ENCODE data around the gene PRKAR1A. TPM values are rescaled to one million over a fixed set of nuclear protein-coding genes. Genes with fewer than 3 reads are reported as not detected.
"Not testable (repeated sequence)": the region's sequence is repeated elsewhere in the genome, so short reads cannot be mapped to it uniquely, and the experiment has no call there.

PRKAR1A gene
- polyA plus RNA-seq, 3 donors from 2014 or later = 275 to 458 (median 320) TPM

GRCh38 chr17:68514831-68515635, 2.8 kb downstream of the PRKAR1A start:
- Mint-ChIP-seq H3K4me1 (peaks cover 67 to 84% of the 10 kb centered on the region in 2 donors), H3K27me3 (ENCODE audit: low read depth in 3 of 3) (peaks cover 14 to 29% (median 26%) of the 10 kb centered on the region in 3 donors), H3K4me3 (peak overlapping the region; percentile 40 to 100 (median 99)), H3K36me3 (peaks cover 10 to 30% (median 12%) of the 10 kb centered on the region in 3 donors), H3K9me3 (peaks cover 0 to 2% (median 0%) of the 10 kb centered on the region in 6 donors), H3K27ac (peak overlapping the region; percentile 21 to 100 (median 98))
- no peak for DNase-seq

GRCh38 chr17:68516732-68517131, 4.5 kb downstream of the PRKAR1A start:
- peaks cover 10 to 32% (median 12%) of the 10 kb centered on the region in 3 donors for H3K36me3 Mint-ChIP-seq

GRCh38 chr17:68517605-68518004, 5.4 kb downstream of the PRKAR1A start:
- H3K9me3 Mint-ChIP-seq, H3K4me3 Mint-ChIP-seq, DNase-seq: not testable (repeated sequence)
- Mint-ChIP-seq H3K27ac (peak overlapping the region in 5 of 6 donors; percentile 9 to 58 (median 22)), H3K36me3 (peaks cover 10 to 35% (median 12%) of the 10 kb centered on the region in 3 donors), H3K4me1 (peaks cover 59 to 90% of the 10 kb centered on the region in 2 donors), H3K27me3 (ENCODE audit: low read depth in 3 of 3) (peaks cover 4 to 14% (median 13%) of the 10 kb centered on the region in 3 donors)

More at GRCh38 chr17:68516732-68517131, 4.5 kb downstream of the PRKAR1A start:
- Mint-ChIP-seq H3K4me3 (no peak overlapping the region), H3K4me1 (peaks cover 58 to 81% of the 10 kb centered on the region in 2 donors), H3K9me3 (peaks cover 0 to 2% (median 0%) of the 10 kb centered on the region in 6 donors), H3K27ac (peak overlapping the region in 5 of 6 donors; percentile 22 to 64 (median 39)), H3K27me3 (ENCODE audit: low read depth in 3 of 3) (peaks cover 11 to 21% (median 21%) of the 10 kb centered on the region in 3 donors)
- no peak for DNase-seq

- H3K36me3 Mint-ChIP-seq = peaks cover 12 to 41% (median 15%) of the 10 kb centered on the region in 3 donors
- peak overlapping the region in 5 of 6 donors; percentile 59 to 92 (median 75) for H3K27ac Mint-ChIP-seq
- H3K4me1 Mint-ChIP-seq = peaks cover 55 to 92% of the 10 kb centered on the region in 2 donors
Measured at GRCh38 chr17:68518063-68518815, 6.0 kb downstream of the PRKAR1A start.

GRCh38 chr17:68519051-68519450, 6.8 kb downstream of the PRKAR1A start:
- H3K9me3 Mint-ChIP-seq; H3K27me3 Mint-ChIP-seq (ENCODE audit: low read depth in 3 of 3); H3K4me3 Mint-ChIP-seq; DNase-seq: not testable (repeated sequence)
- peaks cover 15 to 48% (median 18%) of the 10 kb centered on the region in 3 donors for H3K36me3 Mint-ChIP-seq
- peak overlapping the region; percentile 45 to 92 (median 72) for H3K27ac Mint-ChIP-seq
- peaks cover 47 to 91% of the 10 kb centered on the region in 2 donors for H3K4me1 Mint-ChIP-seq

More at GRCh38 chr17:68518063-68518815, 6.0 kb downstream of the PRKAR1A start:
- Mint-ChIP-seq H3K27me3 (ENCODE audit: low read depth in 3 of 3) (peaks cover 0 to 8% (median 7%) of the 10 kb centered on the region in 3 donors), H3K9me3 (no peaks in the 10 kb centered on the region), H3K4me3 (no peak overlapping the region)
- no peak for DNase-seq

- no peak overlapping the region for H3K4me3 Mint-ChIP-seq
- DNase-seq = no peak
- H3K4me1 Mint-ChIP-seq = peaks cover 38 to 91% of the 10 kb centered on the region in 2 donors
- no peaks in the 10 kb centered on the region for H3K9me3 Mint-ChIP-seq
- H3K27me3 Mint-ChIP-seq (ENCODE audit: low read depth in 3 of 3) = no peaks in the 10 kb centered on the region
- peak overlapping the region; percentile 68 to 92 (median 80) for H3K27ac Mint-ChIP-seq
- peaks cover 18 to 56% (median 22%) of the 10 kb centered on the region in 3 donors for H3K36me3 Mint-ChIP-seq
Measured at GRCh38 chr17:68519911-68520310, 7.7 kb downstream of the PRKAR1A start.

- Mint-ChIP-seq H3K4me3 (no peak overlapping the region), H3K9me3 (no peaks in the 10 kb centered on the region), H3K36me3 (peaks cover 21 to 62% (median 32%) of the 10 kb centered on the region in 3 donors), H3K27me3 (ENCODE audit: low read depth in 3 of 3) (no peaks in the 10 kb centered on the region), H3K4me1 (peaks cover 43 to 91% of the 10 kb centered on the region in 2 donors), H3K27ac (peak overlapping the region in 5 of 6 donors; percentile 24 to 78 (median 72))
- DNase-seq = no peak
Measured at GRCh38 chr17:68522266-68522665, 10.0 kb downstream of the PRKAR1A start.

- peak overlapping the region; percentile 67 to 85 (median 78) for H3K27ac Mint-ChIP-seq
Measured at GRCh38 chr17:68526548-68526947, 14.3 kb downstream of the PRKAR1A start.

GRCh38 chr17:68527314-68527713, 15.1 kb downstream of the PRKAR1A start:
- Mint-ChIP-seq H3K4me3 (no peak overlapping the region), H3K9me3 (no peaks in the 10 kb centered on the region), H3K36me3 (peaks cover 28 to 89% (median 51%) of the 10 kb centered on the region in 3 donors), H3K4me1 (peaks cover 26 to 70% of the 10 kb centered on the region in 2 donors), H3K27me3 (ENCODE audit: low read depth in 3 of 3) (no peaks in the 10 kb centered on the region), H3K27ac (peak overlapping the region; percentile 47 to 83 (median 70))
- no peak for DNase-seq

More at GRCh38 chr17:68526548-68526947, 14.3 kb downstream of the PRKAR1A start:
- Mint-ChIP-seq H3K4me1 (peaks cover 29 to 78% of the 10 kb centered on the region in 2 donors), H3K36me3 (peaks cover 28 to 87% (median 51%) of the 10 kb centered on the region in 3 donors), H3K9me3 (no peaks in the 10 kb centered on the region), H3K4me3 (no peak overlapping the region), H3K27me3 (ENCODE audit: low read depth in 3 of 3) (no peaks in the 10 kb centered on the region)
- DNase-seq = no peak

- Mint-ChIP-seq H3K36me3 (peaks cover 11 to 69% (median 47%) of the 10 kb centered on the region in 3 donors), H3K4me3 (no peak overlapping the region), H3K4me1 (peaks cover 27 to 52% of the 10 kb centered on the region in 2 donors), H3K9me3 (no peaks in the 10 kb centered on the region), H3K27ac (peak overlapping the region in 4 of 6 donors; percentile 5 to 47 (median 34)), H3K27me3 (ENCODE audit: low read depth in 3 of 3) (no peaks in the 10 kb centered on the region)
- DNase-seq = no peak
Measured at GRCh38 chr17:68531252-68531651, 19.0 kb downstream of the PRKAR1A start.

GRCh38 chr17:68532826-68533225, 20.6 kb downstream of the PRKAR1A start:
- DNase-seq = no peak
- peak overlapping the region in 3 of 6 donors; percentile 27 to 57 (median 30) for H3K27ac Mint-ChIP-seq

GRCh38 chr17:68533887-68534694, 21.9 kb downstream of the PRKAR1A start:
- Mint-ChIP-seq H3K4me1 (peaks cover 12 to 27% of the 10 kb centered on the region in 2 donors), H3K36me3 (peaks cover 0 to 44% (median 27%) of the 10 kb centered on the region in 3 donors), H3K27me3 (ENCODE audit: low read depth in 3 of 3) (no peaks in the 10 kb centered on the region), H3K4me3 (no peak overlapping the region), H3K9me3 (no peaks in the 10 kb centered on the region), H3K27ac (peak overlapping the region; percentile 42 to 81 (median 76))
- peak in 1 of 3 donors; percentile 14 for DNase-seq

More at GRCh38 chr17:68532826-68533225, 20.6 kb downstream of the PRKAR1A start:
- peaks cover 15 to 36% of the 10 kb centered on the region in 2 donors for H3K4me1 Mint-ChIP-seq
- no peak overlapping the region for H3K4me3 Mint-ChIP-seq
- no peaks in the 10 kb centered on the region for H3K9me3 Mint-ChIP-seq
- H3K36me3 Mint-ChIP-seq = peaks cover 0 to 57% (median 34%) of the 10 kb centered on the region in 3 donors
- no peaks in the 10 kb centered on the region for H3K27me3 Mint-ChIP-seq (ENCODE audit: low read depth in 3 of 3)
